Muscle of arm (tissue), 12 donors: ENCODE results near the gene LRRC7. TPM values are rescaled to one million over a fixed set of nuclear protein-coding genes. Genes with fewer than 3 reads are reported as not detected.
A peak's percentile ranks its signal among the peaks of the same experiment; 100 is the strongest.
"Not testable (repeated sequence)": the region's sequence is repeated elsewhere in the genome, so short reads cannot be mapped to it uniquely, and the experiment has no call there.

ENCODE experiments used
- DNase-seq: peaks from one replicate; pipeline ENCODE4 v3.0.0-alpha.2; 2013
- polyA plus RNA-seq, 12 donors: library from polyadenylated mRNA; unstranded; fragments of 120-200 nt; gene quantifications; one replicate each; pipeline ENCODE4 v1.2.1, GENCODE V29; 2013; ENCODE audit not compliant: insufficient read length in 12 of 12

The LRRC7 gene
- polyA plus RNA-seq, 12 donors: 14.5 to 38.4 (median 28.2) TPM; not detected in 1

DNA sequence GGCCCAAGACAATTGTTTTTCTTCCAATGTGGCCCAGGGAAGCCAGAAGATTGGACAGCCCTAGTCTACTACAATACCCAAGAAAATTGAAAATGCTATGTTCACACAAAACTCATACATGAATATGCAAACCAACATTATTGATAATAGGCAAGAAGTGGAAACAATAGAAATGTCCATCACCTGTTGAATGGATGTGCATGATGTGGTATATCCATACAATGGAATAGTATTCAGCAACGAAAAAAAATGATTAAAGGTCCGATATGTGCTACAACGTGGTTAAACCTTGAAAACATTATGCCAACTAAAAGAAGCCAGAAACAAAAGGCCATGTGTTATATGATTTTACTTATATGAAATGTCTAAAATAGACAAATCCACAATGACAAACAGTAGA is 375.3 kb downstream of the LRRC7 start:
- no peak for DNase-seq

DNA sequence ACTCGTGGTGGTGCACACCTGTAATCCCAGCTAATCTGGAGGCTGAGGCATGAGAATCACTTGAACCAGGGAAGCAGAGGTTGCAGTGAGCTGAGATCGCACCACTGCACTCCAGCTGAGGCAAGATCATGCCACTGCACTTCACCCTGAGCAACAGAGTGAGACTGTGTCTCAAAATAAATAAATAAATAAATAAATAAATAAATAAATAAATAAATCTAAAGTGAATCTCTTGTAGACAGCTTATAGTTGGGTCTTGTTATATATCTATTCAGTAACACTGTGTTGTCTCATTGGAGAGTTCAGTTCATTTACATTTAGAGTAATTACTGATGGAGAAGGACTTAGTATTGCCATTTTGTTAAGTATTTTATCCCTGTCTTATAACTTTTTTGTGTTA is 379.2 kb downstream of the LRRC7 start:
- no peak for DNase-seq

DNA sequence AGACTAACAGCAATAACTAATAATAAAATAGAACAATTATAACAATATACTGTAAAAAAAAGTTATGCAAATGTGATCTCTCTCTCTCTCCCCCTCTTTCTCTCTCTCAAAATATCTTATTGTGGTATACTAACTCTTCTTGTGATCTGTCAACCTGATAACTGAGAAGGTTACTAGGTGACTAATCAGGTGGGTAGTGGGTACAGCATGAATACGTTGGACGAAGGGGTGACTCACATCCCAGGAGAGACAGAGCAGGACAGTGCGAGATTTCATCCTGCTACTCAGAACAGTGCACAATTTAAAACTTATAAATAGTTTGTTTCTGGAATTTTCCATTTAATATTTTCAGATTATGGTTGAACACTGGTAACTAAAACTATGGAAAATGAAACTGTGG is 380.1 kb downstream of the LRRC7 start:
- no peak for DNase-seq

DNA sequence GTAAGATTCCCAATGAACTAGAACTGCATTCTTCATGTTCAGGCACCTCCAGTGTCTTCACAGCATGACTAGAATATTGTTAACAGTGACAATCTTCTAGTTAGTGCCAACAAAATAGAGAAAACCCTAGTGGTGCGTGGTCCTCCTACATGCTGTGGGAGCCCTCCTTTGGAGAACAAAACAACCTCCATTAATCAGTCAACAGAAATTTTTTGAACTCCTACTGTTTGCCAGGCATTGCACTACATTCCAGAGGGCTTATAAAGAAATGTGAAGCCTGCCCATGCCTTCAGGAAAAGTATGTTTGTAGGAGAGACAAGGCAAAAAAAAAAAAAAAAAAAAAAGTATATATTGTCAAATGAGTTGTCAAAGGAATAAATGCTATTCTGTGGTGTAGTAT is 385.0 kb downstream of the LRRC7 start:
- no peak for DNase-seq

DNA sequence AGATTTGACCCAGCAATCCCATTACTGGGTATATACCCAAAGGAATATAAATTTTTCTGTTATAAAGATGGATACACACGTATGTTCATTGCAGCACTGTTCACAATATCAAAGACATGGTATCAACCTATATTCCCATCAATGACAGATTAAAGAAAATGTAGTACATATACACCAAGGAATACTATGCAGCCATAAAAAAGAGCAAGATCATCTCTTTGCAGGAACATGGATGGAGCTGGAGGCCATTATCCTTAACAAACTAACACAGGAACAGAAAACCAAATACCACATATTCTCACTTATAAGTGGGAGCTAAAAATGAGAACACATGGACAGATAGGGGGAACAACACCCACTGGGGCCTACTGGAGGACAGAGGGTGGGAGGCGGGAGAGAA is 394.7 kb downstream of the LRRC7 start:
- not testable (repeated sequence) for DNase-seq

DNA sequence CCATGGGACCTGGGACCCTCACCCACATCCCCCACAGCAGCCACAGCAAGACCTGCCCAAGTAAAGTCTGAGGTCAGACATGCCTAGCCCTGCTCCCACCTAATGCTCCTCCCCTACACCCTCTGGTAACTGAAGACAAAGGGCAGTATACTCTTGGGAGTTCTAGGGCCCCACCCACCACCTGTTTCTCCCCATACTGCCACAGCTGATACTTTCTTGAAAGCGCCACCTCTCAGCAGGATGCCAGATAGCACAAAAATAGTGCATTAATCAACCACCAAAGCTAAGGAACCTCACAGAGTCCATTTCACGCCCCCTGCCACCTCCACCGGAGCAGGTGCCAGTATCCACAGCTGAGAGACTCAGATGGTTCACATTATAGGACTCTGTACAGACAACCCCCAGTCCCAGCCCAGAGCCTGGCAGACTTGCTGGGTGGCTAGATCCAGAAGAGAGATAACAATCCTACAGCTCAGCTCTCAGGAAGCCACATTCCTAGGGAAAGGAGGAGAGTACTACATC is 399.6 kb downstream of the LRRC7 start:
- no peak for DNase-seq

DNA sequence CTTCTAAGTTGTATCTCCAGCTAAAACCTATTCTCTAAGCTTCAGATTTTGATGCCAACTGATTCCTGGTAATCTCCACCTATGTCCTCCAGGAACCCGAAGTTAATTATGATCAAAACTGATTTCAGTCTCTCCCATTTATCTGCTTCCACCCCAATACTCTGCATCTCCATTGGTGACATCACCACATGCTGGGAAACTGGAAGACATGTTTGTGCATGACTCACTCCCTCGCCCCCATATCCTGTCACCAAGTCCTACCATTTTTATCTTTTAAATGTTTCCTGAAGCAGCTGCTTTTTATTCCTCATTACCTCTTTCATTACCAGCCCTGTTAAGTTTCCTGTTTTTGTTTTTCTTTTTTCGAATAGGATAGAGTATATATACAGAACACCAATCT is 409.2 kb downstream of the LRRC7 start:
- no peak for DNase-seq

DNA sequence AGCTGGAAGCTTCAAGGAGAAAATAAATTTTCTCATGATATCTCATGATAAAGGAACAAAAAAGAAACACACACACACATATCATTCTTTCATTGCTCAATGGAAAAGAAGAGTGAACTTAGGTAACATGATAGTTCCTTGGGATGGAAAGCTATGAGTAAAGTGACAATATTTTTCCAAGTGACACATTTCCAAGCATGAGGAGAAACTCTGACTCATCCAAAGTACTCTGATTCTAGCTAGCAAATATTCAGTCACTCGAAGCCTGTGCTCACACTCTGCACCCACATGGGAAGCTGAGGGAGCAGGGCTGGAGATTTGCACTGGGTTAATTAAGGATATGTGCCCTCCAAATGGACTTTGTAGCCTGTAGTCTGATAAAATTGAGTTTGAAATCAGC is 415.3 kb downstream of the LRRC7 start:
- no peak for DNase-seq

DNA sequence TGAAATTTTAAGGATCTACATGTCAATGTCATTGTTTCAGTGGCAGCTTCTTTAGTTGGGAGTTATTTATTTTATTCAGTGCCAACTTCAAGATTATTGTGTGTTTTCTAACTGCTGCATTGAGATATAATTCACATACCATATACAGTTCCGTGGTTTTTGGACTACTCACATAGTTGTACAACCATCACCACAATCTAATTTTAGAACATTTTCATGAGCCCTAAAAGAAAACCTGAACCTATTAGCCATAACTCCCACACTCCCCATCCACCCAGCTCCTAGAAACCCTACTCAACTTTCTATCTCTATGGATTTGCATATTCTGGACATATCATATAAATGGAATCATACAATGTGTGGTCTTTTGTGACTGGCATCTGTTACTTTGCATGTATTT is 417.7 kb downstream of the LRRC7 start:
- DNase-seq: no peak

DNA sequence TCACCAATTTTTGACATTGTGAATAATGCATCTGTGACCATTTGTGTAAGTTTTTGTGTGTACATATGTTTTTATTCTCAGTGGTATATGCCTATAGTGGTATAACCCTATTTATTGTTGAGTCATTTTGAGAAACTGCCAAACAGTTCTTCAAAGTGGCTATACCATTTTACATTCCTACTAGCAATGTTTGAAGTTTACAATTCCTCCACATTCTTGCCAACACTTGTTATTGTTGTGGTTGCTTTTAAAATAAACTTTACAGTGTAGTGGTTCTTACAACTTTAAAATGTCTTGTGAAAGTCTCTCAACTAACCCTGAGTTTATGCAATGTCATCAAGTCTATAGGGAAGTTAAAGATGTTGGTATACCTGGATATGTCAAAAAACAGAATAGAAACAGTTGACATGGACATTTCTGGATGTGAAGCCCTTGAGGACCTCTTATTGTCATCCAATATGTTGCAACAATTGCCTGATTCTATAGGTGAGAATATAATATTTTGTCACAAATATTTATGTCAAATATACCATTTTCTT is 418.2 kb downstream of the LRRC7 start:
- no peak for DNase-seq

DNA sequence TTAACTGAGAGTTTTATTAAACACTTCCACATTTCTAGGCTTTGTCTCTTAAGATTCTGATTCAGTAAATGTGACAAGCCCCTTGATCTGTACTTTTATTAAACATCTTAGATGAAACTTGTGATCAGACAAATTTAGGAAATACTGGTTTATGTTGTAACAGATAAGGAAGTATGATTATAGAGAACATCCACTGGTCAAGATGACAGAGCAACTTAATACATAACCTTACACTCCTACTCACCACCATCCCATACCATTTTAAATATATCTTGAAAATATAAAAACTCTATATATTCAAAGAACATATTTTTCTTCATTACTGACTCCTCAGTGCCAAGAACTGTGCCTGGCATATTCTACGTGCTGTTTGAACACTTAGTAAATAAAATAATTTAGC is 420.2 kb downstream of the LRRC7 start:
- DNase-seq: no peak

DNA sequence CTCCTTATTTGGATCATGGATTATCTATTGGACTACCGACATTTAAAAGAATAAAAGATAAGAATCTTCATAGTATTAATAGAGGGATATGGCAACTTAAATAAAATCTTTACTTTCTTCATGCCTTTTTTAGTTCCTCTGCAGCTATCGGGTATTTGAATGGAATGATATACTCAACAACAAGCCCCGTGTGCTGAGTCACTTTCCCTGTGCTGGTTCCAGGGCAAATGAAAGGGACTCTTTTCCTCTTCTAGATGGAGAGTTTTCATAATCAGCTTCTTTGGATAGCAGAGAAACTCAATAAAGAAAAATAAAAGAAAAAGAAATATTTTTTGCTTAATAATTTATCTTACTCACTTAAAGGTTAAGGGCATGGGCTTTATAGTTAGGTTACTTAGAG is 423.9 kb downstream of the LRRC7 start:
- DNase-seq: no peak

DNA sequence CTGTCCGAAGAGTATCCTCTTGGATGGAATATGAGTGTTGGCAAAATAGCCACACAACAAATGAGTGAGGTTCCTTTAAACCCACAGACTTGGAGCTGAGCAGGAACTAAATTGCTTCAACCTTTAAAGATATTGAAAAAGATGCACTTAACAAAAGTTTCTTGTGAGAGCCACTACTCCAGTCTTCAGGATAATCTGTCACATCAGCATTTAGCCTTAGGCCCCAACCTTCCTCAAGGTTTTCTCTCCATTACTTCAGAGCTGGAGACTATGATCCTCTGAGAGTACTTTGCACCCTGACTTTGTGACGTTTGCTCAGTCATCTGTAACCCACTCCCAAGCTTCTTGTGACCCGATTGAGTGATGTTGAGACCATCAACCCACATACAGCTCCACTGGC is 424.9 kb downstream of the LRRC7 start:
- DNase-seq: no peak

DNA sequence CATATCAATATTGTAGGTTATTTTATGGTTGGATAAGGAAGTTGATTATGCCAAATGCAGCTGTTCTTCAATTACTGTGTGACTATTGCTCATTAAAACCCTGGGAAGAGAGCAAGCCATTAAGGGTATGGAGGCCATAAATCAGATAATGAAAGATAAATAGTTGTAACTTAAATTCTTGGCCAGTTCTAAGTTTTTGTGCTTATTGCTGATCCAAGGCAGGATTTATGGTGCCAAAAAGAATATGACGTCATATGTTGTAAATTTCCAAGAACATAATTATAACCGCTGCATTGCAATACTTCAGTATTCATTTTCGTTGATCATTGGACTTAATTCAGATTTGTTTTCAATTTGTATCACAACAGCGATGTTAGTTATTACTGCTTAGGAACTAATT is 426.1 kb downstream of the LRRC7 start:
- DNase-seq: peak; percentile 70

DNA sequence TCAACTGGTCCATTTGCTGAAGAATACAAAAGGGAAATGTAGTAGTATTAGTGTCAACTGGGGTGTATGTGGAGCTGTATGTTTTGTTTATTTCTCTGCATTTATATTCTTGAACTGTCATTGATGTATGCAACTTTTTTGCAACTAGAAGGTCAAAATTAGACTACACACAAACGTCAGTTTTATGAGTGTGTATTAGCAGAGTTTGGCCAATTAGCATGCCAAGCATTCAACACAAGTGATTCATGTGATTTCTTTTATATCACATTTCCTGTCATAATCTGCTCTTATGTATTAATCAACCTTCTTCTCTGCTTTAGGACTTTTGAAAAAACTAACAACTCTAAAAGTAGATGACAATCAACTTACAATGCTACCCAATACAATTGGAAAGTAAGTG is 426.5 kb downstream of the LRRC7 start:
- DNase-seq: no peak

DNA sequence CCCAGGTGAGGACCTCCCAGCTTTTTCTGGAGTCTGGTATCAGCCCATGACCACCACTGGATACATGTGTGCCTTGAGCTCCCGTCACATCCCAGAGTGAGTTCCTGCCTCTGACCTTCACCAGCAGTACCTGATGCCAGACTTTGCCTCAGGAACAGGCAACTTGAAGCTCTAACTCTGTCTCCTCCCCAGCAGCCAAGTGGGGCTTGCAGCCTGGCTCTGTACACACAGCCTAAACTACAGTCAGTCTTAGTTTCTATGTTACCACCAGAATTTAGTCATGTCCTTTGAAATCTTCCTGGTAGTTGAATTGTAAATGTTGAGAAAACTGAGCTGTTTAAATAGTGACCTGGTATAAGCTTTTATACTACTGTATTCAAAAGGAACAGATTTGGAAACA is 431.1 kb downstream of the LRRC7 start:
- no peak for DNase-seq

DNA sequence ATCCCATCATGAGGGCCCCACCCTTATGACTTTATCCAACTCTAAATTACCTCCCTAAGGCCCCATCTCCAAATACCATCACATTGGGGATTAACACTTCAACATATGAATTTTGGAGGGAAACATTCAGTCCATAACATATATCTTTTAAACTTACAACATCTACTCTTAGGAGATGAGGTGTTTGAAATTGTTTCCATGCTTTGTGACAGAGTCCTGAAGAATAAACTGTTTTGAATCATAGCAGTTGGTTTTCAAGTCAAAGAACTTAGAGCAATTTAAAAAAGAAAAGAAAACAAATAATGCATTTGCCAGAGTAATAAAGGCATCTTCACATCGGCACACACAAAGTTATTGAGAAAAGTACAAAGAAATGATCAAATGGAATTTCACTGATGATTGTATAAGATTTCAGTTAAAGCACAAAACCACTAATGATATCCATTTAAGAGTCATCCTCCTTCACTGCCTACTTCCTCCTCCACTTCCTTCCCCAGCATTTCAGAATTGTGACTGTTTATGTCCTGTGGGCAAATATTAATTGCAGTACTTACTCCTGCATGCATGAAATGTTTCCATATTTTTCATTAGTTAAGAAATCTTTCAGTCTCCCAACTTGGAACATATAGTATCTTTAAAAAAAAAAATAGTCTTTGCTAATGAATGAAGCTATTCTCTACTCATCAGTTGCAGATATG is 435.6 kb downstream of the LRRC7 start:
- no peak for DNase-seq

DNA sequence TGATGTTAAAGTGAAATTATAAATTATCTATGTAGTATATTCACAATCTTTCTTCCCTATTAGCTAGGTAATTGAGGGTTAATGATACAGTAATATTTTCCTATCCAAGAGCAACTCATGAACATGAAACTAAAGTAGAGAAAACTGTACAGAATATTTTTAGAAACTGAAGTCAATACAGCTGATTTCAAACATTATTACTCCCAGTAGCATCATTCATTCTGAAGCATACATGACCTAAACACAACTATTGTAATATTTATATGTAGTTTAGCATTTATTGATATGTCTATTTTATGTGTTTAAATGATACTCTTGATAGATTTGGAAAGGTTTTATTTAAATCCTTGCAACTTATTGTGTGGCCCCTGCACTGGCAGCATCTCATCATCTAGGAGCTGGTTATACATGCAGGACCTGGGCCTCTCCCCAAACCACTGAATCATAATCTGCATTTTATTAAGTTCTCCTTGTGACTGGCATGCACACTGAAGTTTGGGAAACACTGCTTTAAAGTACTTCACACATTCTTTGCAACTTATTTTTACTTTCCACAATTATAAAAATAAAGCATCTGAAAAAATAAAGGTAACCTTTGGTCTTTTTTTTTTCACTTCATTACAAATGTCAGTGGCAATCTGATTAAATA is 437.8 kb downstream of the LRRC7 start:
- no peak for DNase-seq

DNA sequence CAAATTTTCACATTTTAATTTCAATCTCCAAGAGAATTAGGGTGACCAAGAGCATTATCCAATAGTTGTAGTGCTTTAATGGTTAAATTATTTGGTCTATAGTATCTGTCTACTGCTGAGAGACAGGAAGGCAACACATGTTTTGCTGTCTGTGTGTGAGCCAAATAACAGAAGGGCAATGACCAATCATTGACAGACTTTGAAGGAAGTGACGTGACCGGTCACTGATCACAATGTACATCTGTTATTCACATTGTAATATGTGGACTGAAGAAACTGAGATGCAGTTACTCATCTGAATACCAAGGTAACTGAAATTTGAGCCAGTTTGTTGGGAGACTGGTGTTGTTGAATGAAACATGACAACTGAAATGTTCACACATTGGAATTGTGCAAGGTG is 440.9 kb downstream of the LRRC7 start:
- no peak for DNase-seq

DNA sequence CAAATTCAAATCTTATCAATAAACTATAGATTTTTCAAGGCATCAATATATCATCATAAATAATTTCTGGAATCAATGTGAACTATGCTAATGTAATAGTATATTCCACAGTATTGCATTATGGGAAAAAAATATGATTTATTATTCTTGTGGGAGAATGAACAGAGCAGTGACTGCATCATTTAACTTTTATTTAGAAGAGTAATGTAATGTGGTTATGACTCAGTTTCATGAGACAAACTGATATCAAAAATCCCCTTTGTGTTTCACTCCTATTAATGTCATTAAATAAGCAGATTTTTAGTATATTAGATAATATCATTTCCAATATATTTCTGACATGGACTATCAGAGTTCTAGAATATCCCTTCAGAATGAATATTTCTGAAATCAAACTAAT is 450.0 kb downstream of the LRRC7 start:
- DNase-seq: no peak

DNA sequence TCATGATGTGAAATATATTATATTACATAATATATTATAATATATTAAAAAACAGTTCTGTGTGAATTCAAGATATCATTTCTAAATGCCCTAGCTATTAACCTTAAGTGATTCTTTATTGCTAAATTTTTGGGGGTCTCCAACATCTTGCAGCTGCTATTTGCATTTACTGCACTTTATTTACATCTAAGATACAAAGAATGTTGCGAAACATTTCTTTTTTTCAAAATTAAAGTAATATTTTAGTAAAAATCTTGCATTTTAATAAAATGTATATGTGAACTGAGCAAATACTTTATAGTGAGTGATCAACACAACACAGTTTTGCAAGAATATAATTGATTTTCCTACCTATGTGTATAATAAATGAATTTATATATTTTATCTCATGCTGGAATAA is 456.6 kb downstream of the LRRC7 start:
- no peak for DNase-seq

DNA sequence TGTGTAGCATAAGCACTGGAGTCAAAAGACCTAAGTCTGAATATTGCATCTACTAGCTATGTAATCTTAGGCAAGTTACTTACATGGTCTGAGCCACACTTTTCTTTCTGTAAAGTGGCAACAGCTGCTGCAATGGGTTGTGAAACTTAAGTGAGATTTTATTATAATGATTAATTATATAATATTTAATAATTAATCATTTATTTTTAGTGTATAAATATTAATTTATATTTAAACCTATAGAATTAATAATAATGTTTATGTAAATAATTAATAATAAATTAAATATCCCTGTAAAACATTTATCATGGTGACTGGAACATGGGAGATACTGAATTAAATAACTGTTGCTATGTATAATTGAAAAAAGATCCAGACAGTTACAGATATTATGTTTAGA is 457.3 kb downstream of the LRRC7 start:
- no peak for DNase-seq

DNA sequence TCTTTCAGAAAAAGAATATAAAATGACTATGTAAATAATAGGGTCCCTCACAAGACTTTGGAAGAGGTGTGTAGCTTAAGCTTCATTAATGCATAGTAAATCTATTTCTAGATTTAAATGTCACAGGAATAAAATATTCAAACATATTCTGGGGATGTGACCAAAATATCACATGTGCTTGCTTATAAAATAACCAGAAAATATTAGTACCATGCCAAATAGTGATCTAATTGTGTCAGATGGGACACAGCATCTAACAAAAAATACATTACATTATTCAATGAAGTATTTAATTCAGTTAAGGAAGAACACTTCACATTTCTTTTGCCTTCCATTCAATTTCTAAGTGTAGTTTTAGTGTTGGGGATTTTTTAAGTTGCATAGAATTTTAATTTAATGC is 458.1 kb downstream of the LRRC7 start:
- peak; percentile 58 for DNase-seq
